Nephron (organoid): Measurements from ENCODE around the gene KAT6B.

Experiments
- H3K27ac Mint-ChIP-seq, 3 experiments: 2 replicates each; pipeline ENCODE4 v1.8.0; 2020; ENCODE audit warnings: mixed read lengths in 3 of 3, mild to moderate bottlenecking in 2 of 3, moderate library complexity in 1 of 3
- H3K27me3 Mint-ChIP-seq: 2 replicates; pipeline ENCODE4 v1.8.0; 2021; ENCODE audit warnings: low read depth, mild to moderate bottlenecking, moderate library complexity, mixed read lengths
- H3K36me3 Mint-ChIP-seq: 2 replicates; pipeline ENCODE4 v1.8.0; 2020; ENCODE audit warnings: low read depth, mixed read lengths
- H3K4me1 Mint-ChIP-seq: 2 replicates; pipeline ENCODE4 v1.8.0; 2020; ENCODE audit warnings: mixed read lengths
- H3K4me3 Mint-ChIP-seq, 3 experiments: 2 replicates each; pipeline ENCODE4 v1.8.0; 2020; ENCODE audit warnings: mild to moderate bottlenecking in 3 of 3, mixed read lengths in 3 of 3, moderate library complexity in 2 of 3
- H3K9me3 Mint-ChIP-seq: 2 replicates; pipeline ENCODE4 v1.8.0; 2020; ENCODE audit warnings: mixed read lengths
- TF ChIP-seq, protein P1 (sequence below), 3 experiments: fragments of 200-600 bp; sonication (generic); IDR thresholded peaks; one replicate each; pipeline ENCODE4 v1.5.0; 2021; ENCODE audit warnings: antibody characterized with exemption in 3 of 3; ENCODE audit not compliant: unreplicated experiment in 3 of 3

KAT6B gene

DNA sequence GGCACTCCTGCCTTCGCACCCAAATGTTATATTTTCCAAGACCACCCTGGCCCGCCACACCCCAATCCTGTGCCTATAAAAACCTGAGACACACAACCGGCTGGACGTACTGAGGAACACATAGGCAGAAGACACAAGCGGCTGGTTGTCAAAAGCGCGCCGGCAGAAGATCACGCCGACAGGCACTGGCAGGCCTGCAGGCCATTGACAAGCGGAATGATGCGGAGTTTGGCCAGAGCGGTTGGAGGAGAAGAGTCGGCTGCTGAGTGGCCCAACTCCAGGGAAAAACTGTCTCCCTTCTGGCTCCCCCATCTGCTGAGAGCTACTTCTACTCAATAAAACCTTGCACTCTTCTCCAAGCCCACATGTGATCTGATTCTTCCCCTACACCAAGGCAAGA lies 245.4 kb downstream of the KAT6B start:
- Mint-ChIP-seq H3K9me3 (no peaks in the 10 kb centered on the region), H3K36me3 (no peaks in the 10 kb centered on the region), H3K4me1 (peaks cover 26% of the 10 kb centered on the region), H3K27me3 (peaks cover 14% of the 10 kb centered on the region), H3K27ac (peak overlapping the region in 2 of 3 experiments; percentile 65 to 71), H3K4me3 (no peak overlapping the region)
- TF ChIP-seq, protein P1, sequence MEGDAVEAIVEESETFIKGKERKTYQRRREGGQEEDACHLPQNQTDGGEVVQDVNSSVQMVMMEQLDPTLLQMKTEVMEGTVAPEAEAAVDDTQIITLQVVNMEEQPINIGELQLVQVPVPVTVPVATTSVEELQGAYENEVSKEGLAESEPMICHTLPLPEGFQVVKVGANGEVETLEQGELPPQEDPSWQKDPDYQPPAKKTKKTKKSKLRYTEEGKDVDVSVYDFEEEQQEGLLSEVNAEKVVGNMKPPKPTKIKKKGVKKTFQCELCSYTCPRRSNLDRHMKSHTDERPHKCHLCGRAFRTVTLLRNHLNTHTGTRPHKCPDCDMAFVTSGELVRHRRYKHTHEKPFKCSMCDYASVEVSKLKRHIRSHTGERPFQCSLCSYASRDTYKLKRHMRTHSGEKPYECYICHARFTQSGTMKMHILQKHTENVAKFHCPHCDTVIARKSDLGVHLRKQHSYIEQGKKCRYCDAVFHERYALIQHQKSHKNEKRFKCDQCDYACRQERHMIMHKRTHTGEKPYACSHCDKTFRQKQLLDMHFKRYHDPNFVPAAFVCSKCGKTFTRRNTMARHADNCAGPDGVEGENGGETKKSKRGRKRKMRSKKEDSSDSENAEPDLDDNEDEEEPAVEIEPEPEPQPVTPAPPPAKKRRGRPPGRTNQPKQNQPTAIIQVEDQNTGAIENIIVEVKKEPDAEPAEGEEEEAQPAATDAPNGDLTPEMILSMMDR (IDR thresholded peaks at IDR 0.05; ENCODE audit: unreplicated experiment in 3 of 3): no peak

DNA sequence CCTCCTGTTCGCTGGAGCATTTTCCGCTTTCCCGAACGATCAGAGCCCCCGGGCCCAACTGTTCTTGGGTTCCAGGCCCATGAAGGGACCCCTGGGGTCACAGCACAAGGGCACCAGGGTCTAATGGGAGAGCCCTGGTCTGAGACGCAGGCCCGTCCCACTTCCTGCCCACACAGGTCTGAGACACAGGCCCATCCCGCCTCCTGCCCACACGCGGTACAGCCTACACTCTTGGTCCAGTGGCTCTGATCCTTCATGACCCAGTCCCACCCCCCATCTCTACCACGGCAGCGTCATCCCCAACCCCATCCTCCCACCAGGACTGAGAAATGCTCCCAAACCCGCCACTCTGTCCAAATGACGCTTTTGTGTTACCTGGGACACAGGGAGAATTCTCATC lies 246.3 kb downstream of the KAT6B start:
- Mint-ChIP-seq H3K4me1 (peaks cover 26% of the 10 kb centered on the region), H3K4me3 (no peak overlapping the region), H3K36me3 (no peaks in the 10 kb centered on the region), H3K27me3 (peaks cover 14% of the 10 kb centered on the region), H3K9me3 (no peaks in the 10 kb centered on the region), H3K27ac (no peak overlapping the region)
- TF ChIP-seq, protein P1 (IDR thresholded peaks at IDR 0.05; ENCODE audit: unreplicated experiment in 3 of 3): no peak

DNA sequence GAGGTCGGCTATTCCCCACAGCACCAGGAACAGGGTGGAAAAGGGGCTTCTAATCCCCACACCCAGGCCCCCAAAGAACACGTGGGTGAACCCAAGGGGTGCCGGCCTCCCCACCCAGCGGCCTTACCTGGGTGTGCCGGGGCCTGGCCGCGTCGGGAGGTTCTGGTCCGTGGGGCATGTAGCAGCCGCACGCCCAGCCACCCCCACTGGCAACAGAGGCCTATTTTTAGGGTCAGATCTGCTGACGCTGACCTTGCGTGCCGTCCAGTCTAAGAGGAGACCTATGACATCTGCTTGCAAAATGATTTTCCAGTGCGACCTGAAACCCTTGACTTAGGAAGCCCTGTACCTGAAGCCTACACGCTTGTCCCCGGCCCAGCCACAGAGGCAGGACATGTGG lies 247.0 kb downstream of the KAT6B start:
- H3K36me3 Mint-ChIP-seq: no peaks in the 10 kb centered on the region
- TF ChIP-seq, protein P1 (IDR thresholded peaks at IDR 0.05; ENCODE audit: unreplicated experiment in 3 of 3): no peak
- H3K4me3 Mint-ChIP-seq: no peak overlapping the region

DNA sequence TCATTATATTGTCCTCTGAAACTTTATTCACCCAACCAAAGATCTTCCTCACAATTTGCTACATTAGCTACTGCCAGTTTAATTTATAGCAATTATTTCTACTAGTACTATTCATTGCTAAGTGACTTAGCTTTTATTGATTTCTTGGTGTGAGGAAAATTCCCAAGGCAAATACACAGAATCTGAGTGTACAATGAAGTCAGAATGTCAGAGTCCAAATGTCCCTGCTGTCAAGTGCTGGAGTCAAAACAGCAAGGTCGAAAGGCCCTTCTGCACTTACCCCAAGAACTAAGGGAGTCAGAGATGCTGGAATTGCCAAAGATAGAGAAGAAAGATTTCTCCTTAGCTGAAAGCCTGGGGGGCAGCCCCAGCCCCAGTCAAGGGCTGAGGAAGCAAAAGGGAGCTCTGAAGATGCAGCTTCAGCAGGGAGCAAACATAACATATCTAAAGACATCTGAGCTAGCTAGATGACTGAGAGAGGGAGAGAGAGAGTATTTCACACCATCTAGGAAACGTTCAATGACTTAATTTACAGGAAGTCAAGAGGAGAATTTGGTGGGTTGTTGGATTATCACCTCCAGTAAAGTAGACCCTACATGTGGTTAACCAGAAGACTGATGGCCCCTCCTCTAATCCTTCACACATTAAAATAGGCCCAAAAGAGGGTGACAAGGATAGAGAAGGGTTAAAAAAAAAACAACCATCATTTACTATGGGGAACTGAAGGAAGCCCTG lies 248.5 kb downstream of the KAT6B start:
- Mint-ChIP-seq H3K27ac (peak overlapping the region in 1 of 3 experiments; percentile 1), H3K9me3 (no peaks in the 10 kb centered on the region), H3K36me3 (no peaks in the 10 kb centered on the region), H3K4me1 (peaks cover 20% of the 10 kb centered on the region), H3K27me3 (peaks cover 14% of the 10 kb centered on the region), H3K4me3 (no peak overlapping the region)
- TF ChIP-seq, protein P1 (IDR thresholded peaks at IDR 0.05; ENCODE audit: unreplicated experiment in 3 of 3): no peak

More for the DNA sequence above, 247.0 kb downstream of the KAT6B start:
- H3K4me1 Mint-ChIP-seq: peaks cover 23% of the 10 kb centered on the region
- H3K27ac Mint-ChIP-seq: no peak overlapping the region
- peaks cover 14% of the 10 kb centered on the region for H3K27me3 Mint-ChIP-seq
- no peaks in the 10 kb centered on the region for H3K9me3 Mint-ChIP-seq

DNA sequence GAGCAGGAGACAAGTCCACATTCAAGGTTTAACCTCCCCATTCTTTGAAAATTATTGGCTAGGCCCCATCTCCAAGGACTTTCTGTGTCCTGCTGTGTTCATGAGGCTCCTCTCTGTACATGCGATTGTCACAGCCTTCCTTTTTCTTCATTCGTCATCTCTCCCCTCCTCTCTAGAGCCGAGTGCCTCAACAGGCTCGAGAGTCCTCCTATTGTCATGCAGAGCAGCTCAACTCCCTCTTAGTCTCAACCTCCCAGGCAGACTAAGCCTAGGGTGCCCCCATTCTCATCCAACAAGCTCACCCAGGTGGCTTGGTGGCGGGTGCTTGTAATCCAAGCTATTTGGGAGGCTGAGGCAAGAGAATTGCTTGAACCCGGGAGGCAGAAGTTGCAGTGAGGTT lies 249.9 kb downstream of the KAT6B start:
- no peak overlapping the region for H3K4me3 Mint-ChIP-seq
- no peaks in the 10 kb centered on the region for H3K9me3 Mint-ChIP-seq
- H3K4me1 Mint-ChIP-seq: peaks cover 10% of the 10 kb centered on the region
- H3K27me3 Mint-ChIP-seq: peaks cover 6% of the 10 kb centered on the region
- H3K27ac Mint-ChIP-seq: peak overlapping the region in 1 of 3 experiments; percentile 15
- TF ChIP-seq, protein P1 (IDR thresholded peaks at IDR 0.05; ENCODE audit: unreplicated experiment in 3 of 3): no peak
- H3K36me3 Mint-ChIP-seq: no peaks in the 10 kb centered on the region
